Neutrophil (primary cell): ENCODE measurements around the gene PRKCH.

ENCODE experiments used
- H3K27ac ChIP-seq: fragments of 200-600 bp; sonication (generic); 2 replicates; pipeline ENCODE4 v1.5.1; 2016; ENCODE audit warnings: mild to moderate bottlenecking, moderate library complexity
- H3K27me3 ChIP-seq: fragments of 200-600 bp; sonication (generic); 2 replicates; pipeline ENCODE4 v1.6.0; 2016; ENCODE audit warnings: mild to moderate bottlenecking
- H3K36me3 ChIP-seq: fragments of 200-600 bp; sonication (generic); 2 replicates; pipeline ENCODE4 v1.5.1; 2017
- H3K4me1 ChIP-seq, 2 experiments: fragments of 200-600 bp in 1 of 2; sonication (generic) in 1 of 2; 1 replicate in 1 of 2; 2 replicates in 1 of 2; pipeline versions ENCODE4 v1.5.1 to v1.6.1; 2013 to 2016; ENCODE audit warnings: low read depth in 1 of 2, low read length in 1 of 2, mild to moderate bottlenecking in 1 of 2, moderate library complexity in 1 of 2; ENCODE audit not compliant: control insufficient read depth in 1 of 2, insufficient read depth in 1 of 2
- H3K4me3 ChIP-seq, 2 experiments: fragments of 200-600 bp in 1 of 2; sonication (generic) in 1 of 2; 1 replicate in 1 of 2; 2 replicates in 1 of 2; pipeline ENCODE4 v1.5.1; 2013 to 2016; ENCODE audit warnings: low read depth in 1 of 2, low read length in 1 of 2, mild to moderate bottlenecking in 1 of 2, moderate library complexity in 1 of 2
- H3K9me3 ChIP-seq: fragments of 200-600 bp; sonication (generic); 2 replicates; pipeline ENCODE4 v1.5.1; 2016
- TF ChIP-seq, protein P1 (sequence below): fragments of 200-600 bp; sonication (generic); IDR thresholded peaks from 2 replicates; pipeline ENCODE4 v1.5.1; 2016; ENCODE audit warnings: antibody characterized with exemption

PRKCH gene

DNA sequence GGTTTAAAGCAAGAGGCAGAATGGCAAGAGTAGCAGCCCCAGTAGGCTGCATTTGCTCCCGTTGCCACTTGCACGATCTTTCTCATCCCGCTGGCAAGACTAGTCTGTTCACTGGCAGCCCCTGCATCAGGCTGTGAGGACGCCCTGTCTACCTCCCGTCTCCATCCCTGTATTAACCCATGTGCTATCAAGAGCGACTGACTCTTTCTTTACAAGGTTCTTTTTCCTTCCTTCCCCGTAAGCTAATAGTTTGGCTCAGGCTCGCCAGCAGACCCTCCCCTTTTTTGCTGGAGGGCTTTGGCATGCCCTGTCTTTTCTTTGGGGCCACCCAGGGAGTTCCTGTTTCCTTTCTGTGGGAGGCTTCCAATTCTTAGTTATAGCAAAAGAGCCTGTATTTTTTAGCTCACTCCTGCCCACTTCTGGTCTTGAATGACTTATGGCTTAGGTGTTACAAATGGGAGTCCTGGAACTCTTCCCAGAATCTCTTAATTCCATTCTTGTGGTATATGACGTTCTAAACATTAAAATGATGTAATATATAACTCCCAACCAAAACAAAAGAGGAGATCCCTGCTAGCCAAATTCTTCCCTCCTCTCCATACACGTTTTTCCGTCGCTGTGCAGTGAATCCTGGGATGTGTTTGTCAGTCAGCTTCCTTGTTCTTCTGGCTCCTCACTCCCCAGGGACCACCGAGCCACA is 149.0 kb downstream of the PRKCH start:
- TF ChIP-seq, protein P1, sequence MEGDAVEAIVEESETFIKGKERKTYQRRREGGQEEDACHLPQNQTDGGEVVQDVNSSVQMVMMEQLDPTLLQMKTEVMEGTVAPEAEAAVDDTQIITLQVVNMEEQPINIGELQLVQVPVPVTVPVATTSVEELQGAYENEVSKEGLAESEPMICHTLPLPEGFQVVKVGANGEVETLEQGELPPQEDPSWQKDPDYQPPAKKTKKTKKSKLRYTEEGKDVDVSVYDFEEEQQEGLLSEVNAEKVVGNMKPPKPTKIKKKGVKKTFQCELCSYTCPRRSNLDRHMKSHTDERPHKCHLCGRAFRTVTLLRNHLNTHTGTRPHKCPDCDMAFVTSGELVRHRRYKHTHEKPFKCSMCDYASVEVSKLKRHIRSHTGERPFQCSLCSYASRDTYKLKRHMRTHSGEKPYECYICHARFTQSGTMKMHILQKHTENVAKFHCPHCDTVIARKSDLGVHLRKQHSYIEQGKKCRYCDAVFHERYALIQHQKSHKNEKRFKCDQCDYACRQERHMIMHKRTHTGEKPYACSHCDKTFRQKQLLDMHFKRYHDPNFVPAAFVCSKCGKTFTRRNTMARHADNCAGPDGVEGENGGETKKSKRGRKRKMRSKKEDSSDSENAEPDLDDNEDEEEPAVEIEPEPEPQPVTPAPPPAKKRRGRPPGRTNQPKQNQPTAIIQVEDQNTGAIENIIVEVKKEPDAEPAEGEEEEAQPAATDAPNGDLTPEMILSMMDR, result no peak
- Histone ChIP-seq H3K27me3 (no peaks in the 10 kb centered on the region), H3K4me3 (no peak overlapping the region), H3K4me1 (peaks cover 55 to 61% of the 10 kb centered on the region in 2 experiments), H3K36me3 (no peaks in the 10 kb centered on the region), H3K27ac (peak overlapping the region; percentile 100), H3K9me3 (no peaks in the 10 kb centered on the region)

DNA sequence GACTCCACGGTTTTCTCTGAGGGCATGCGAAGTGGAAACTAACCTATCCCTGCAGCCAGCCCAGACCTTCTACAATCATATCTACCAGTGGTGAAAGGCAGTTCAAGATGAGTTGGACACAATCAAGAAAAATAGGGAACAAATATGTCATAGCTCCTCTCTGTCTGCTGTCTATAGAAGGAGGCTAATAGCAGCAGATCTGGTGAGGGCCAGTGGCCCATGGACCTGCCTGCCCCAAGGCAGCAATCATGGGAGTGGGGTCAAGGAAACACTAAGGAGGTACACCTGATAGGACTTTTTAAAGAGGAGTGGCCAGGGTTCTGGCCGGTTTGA is 149.5 kb downstream of the PRKCH start:
- Histone ChIP-seq H3K36me3 (no peaks in the 10 kb centered on the region), H3K9me3 (no peaks in the 10 kb centered on the region), H3K4me3 (no peak overlapping the region), H3K4me1 (peaks cover 60 to 66% of the 10 kb centered on the region in 2 experiments), H3K27ac (peak overlapping the region; percentile 100), H3K27me3 (no peaks in the 10 kb centered on the region)
- TF ChIP-seq, protein P1, result no peak

DNA sequence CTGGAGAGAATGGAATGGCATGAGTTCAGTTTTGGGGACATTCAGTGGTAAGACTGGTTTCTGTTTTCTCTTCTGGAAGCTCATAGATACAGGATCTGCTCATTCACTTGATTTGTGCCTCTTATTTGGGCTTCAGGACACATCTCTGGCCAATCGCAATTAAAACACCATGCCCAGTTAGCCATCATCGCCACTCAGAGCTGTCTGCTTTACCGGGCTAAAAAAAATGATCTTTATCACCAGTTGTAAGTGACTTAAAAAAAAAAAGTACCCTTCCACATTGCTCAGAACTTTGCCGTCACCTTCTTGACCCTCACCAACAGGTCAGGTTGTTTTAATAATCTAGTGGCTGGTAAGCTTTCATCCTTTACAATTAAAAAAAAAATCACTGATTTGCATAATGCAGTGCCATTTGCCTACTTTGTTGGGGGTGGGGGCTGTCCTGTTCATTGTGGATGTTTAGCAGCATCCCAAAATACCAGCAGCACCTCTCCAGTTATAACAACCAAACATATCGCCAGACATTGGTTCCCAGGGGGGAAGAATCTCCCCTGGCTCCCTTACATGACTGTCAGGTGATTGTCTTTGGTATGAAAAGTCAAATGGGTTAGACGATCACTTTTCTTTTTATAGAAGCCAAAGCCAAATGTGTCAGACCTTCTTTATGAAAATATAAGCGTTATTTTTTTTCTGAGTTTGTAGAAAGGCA is 150.1 kb downstream of the PRKCH start:
- no peaks in the 10 kb centered on the region for H3K27me3 ChIP-seq
- TF ChIP-seq, protein P1, result no peak
- H3K4me1 ChIP-seq, result peaks cover 65 to 71% of the 10 kb centered on the region in 2 experiments
- no peaks in the 10 kb centered on the region for H3K9me3 ChIP-seq
- H3K27ac ChIP-seq, result peak overlapping the region; percentile 100
- H3K4me3 ChIP-seq, result peak overlapping the region; percentile 47 to 51
- H3K36me3 ChIP-seq, result no peaks in the 10 kb centered on the region

DNA sequence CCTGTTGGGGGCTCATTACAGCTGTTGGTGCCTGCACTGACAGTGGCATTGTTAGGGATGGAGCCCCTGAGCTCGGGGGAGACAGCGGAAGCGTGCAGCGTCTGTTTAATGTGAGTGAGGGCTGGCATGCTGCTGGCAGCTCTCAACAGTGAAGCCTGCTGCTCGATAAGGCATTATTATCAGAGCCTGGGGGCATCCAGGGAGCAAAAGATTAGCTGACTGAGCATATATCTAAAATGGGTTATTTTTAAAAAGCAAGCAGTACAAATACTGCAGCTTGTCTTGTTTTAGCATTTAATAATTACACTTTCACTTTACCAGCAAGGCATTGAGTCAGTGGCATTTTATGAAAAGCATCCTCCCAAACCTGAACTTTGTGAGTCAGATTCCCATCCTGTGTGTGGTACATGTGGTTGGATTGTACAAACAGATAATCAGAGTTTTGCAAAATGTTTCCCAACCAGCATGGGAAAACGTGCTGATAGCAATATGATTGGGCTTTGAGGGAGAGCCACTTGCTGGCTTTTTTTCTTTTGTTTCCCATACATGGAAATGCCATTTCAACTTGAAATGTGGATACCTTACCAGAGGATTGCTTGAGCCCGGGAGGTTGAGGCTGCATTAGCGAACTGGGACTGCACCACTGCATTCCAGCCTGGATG is 150.8 kb downstream of the PRKCH start:
- no peaks in the 10 kb centered on the region for H3K9me3 ChIP-seq
- H3K4me1 ChIP-seq, result peaks cover 71 to 75% of the 10 kb centered on the region in 2 experiments
- TF ChIP-seq, protein P1, result no peak
- H3K27ac ChIP-seq, result peak overlapping the region; percentile 100
- H3K4me3 ChIP-seq, result peak overlapping the region; percentile 47 to 51
- H3K27me3 ChIP-seq, result no peaks in the 10 kb centered on the region
- no peaks in the 10 kb centered on the region for H3K36me3 ChIP-seq

DNA sequence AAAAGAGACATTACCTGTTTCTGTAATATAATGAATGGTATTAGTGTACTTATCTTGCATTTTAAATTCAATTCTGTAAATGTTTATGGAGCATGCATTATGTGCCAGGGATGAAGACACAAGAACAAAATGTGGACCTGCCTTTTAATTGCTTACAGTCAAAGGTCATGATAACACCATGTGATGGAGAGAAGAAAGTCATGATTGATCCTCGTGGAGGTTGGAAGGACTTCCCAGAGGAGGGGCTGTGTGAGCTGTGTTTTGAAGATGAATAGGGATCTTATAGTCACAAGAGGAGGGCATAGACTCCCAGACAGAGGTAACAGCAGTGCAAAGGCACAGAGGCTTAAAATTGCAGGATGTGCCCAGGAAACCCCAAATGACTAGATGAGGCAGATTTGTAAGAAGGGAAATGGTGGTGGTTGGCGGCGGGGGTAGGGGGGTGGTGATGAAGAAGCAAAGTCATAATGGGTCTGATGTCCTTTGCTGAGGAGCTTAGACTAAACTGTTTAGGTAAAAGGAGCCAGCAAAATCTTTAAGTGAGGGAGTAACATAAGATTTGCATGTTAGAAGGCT is 151.5 kb downstream of the PRKCH start:
- H3K4me1 ChIP-seq, result peaks cover 72 to 77% of the 10 kb centered on the region in 2 experiments
- no peaks in the 10 kb centered on the region for H3K9me3 ChIP-seq
- TF ChIP-seq, protein P1, result no peak
- H3K27ac ChIP-seq, result peak overlapping the region; percentile 100
- H3K27me3 ChIP-seq, result no peaks in the 10 kb centered on the region
- H3K4me3 ChIP-seq, result no peak overlapping the region
- no peaks in the 10 kb centered on the region for H3K36me3 ChIP-seq
